Heart left ventricle (tissue), 13 donors: ENCODE data around the gene ZNF235.

Experiments used
- CTCF ChIP-seq, 12 donors: fragments of 200-600 bp; sonication (generic) in 4 of 12; IDR thresholded peaks; one replicate each; pipeline versions ENCODE4 v1.5.0 to v1.8.0; 2018 to 2022; ENCODE audit warnings: antibody characterized with exemption in 12 of 12, mild to moderate bottlenecking in 5 of 12
- POLR2A ChIP-seq, 2 donors: fragments of 450-650 bp; IDR thresholded peaks; one replicate each; pipeline ENCODE4 v1.6.1; 2017; ENCODE audit warnings: antibody characterized with exemption in 2 of 2, mild to moderate bottlenecking in 2 of 2, moderate library complexity in 2 of 2
- donor health status: ischemic (EF 13 %, LVEDD 7.1; RV severe dilation, severe dysfunction).
- donor health status: DM: no; HTN: yes; CAD: no.
- donor health status: DM: no; HTN: no; CAD: no.
- donor health status: ischemic (EF 25% LVEDD 6.9; RV normal size, moderate dysfunction).
- donor health status: ischemic (EF 25% LVEDD 5.7; RV mildly dilated, moderate dysfunction).
- donor health status: ischemic (EF 35%, LVEDD 5.7; RV mildly dilated, moderate dysfunction).
- donor health status: nonischemic (EF 11% LVEDD 7.7; RV severe dilation, severe dysfunction).
- donor health status: DM: yes; HTN: yes; CAD: no.
- donor health status: PGD.
- donor health status: ischemic (EF 29% LVEDD 5.4; RV normal size, mild dysfunction).
- donor health status: nonischemic (EF 23%, LVEDD 6.1; RV moderate dilation, normal function).

- TF ChIP-seq POLR2A (IDR thresholded peaks at IDR 0.05) (no peak), CTCF (IDR thresholded peaks at IDR 0.05) (no peak)
Measured at GRCh38 chr19:44341794-44342193, 37.0 kb upstream of the ZNF235 start.
